Measurements from ENCODE around the gene ANKDD1A.

DNA sequence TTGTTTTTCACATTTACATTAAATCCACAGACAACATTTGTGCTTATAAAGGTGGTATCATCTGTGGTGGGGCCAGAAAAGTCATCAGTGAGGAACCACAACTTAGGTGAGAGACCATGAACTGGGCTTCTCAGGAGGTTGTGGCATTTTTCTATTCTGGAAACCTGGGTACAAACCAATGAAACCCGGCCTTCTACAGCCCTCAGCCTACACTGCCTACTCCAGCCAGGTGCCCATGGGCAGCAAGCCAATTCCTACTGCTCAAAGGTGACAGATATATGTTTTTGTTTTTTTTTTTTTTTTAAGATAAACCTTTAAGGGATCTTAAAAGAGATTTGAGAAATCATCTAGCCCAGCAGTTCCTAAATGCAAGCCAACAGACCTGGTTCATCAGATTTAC, 57.7 kb downstream of the ANKDD1A start:
- TF ChIP-seq, protein P1, sequence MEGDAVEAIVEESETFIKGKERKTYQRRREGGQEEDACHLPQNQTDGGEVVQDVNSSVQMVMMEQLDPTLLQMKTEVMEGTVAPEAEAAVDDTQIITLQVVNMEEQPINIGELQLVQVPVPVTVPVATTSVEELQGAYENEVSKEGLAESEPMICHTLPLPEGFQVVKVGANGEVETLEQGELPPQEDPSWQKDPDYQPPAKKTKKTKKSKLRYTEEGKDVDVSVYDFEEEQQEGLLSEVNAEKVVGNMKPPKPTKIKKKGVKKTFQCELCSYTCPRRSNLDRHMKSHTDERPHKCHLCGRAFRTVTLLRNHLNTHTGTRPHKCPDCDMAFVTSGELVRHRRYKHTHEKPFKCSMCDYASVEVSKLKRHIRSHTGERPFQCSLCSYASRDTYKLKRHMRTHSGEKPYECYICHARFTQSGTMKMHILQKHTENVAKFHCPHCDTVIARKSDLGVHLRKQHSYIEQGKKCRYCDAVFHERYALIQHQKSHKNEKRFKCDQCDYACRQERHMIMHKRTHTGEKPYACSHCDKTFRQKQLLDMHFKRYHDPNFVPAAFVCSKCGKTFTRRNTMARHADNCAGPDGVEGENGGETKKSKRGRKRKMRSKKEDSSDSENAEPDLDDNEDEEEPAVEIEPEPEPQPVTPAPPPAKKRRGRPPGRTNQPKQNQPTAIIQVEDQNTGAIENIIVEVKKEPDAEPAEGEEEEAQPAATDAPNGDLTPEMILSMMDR (IDR thresholded peaks at IDR 0.05): no peak
- TF ChIP-seq ZFX (IDR thresholded peaks at IDR 0.05; ENCODE audit: borderline replicate concordance): no peak
